HEK293 (cell line): ENCODE measurements around the gene CIITA.

Experiments
- CTCF ChIP-seq: fragments of 450-650 bp; formaldehyde crosslinking; IDR thresholded peaks from 2 replicates; pipeline ENCODE4 v1.5.1; 2016; ENCODE audit warnings: missing biosample characterization, missing genetic modification characterization
- PRDM2 ChIP-seq: fragments of 450-650 bp; formaldehyde crosslinking; IDR thresholded peaks from 2 replicates; pipeline ENCODE4 v1.5.1; 2016; ENCODE audit warnings: missing biosample characterization, missing genetic modification characterization, borderline replicate concordance
- PRDM6 ChIP-seq: fragments of 450-650 bp; formaldehyde crosslinking; IDR thresholded peaks from 2 replicates; pipeline ENCODE4 v1.5.1; 2017; ENCODE audit warnings: missing biosample characterization, missing genetic modification characterization
- SALL2 ChIP-seq: fragments of 450-650 bp; formaldehyde crosslinking; IDR thresholded peaks from 2 replicates; pipeline ENCODE4 v1.5.0; 2017; ENCODE audit warnings: missing biosample characterization, mild to moderate bottlenecking, missing genetic modification characterization, borderline replicate concordance
- SP7 ChIP-seq: fragments of 450-650 bp; formaldehyde crosslinking; IDR thresholded peaks from 2 replicates; pipeline ENCODE4 v1.5.1; 2016; ENCODE audit warnings: missing biosample characterization, missing genetic modification characterization
- ZBTB20 ChIP-seq: fragments of 450-650 bp; formaldehyde crosslinking; IDR thresholded peaks from 2 replicates; pipeline ENCODE4 v1.5.1; 2016; ENCODE audit warnings: missing biosample characterization, missing genetic modification characterization
- ZNF121 ChIP-seq: fragments of 450-650 bp; formaldehyde crosslinking; IDR thresholded peaks from 2 replicates; pipeline ENCODE4 v1.5.1; 2016; ENCODE audit warnings: missing biosample characterization, missing genetic modification characterization
- ZNF324 ChIP-seq: fragments of 450-650 bp; formaldehyde crosslinking; IDR thresholded peaks from 2 replicates; pipeline ENCODE4 v1.5.1; 2016; ENCODE audit warnings: missing biosample characterization, missing genetic modification characterization
- ZNF350 ChIP-seq: fragments of 450-650 bp; formaldehyde crosslinking; IDR thresholded peaks from 2 replicates; pipeline ENCODE4 v1.5.0; 2017; ENCODE audit warnings: missing biosample characterization, mild to moderate bottlenecking, missing genetic modification characterization
- ZNF624 ChIP-seq: fragments of 450-650 bp; formaldehyde crosslinking; IDR thresholded peaks from 2 replicates; pipeline ENCODE4 v1.5.1; 2017; ENCODE audit warnings: missing biosample characterization, missing genetic modification characterization
- ZSCAN5A ChIP-seq: fragments of 450-650 bp; formaldehyde crosslinking; IDR thresholded peaks from 2 replicates; pipeline ENCODE4 v1.5.1; 2016; ENCODE audit warnings: missing biosample characterization, missing genetic modification characterization

GRCh38 chr16:10951026-10951425 lies 74.0 kb downstream of the CIITA start:
- TF ChIP-seq ZNF624 (tag by site-specific recombination) (no peak), ZBTB20 (tag by site-specific recombination) (no peak), PRDM2 (tag by site-specific recombination) (no peak), ZNF350 (tag by site-specific recombination) (no peak), ZNF121 (tag by site-specific recombination) (no peak), SALL2 (no peak), CTCF (tag by site-specific recombination) (no peak), ZNF324 (tag by site-specific recombination) (no peak), ZSCAN5A (tag by site-specific recombination) (no peak), SP7 (tag by site-specific recombination) (no peak), PRDM6 (tag by site-specific recombination) (peak; percentile 69)
